ACC112 (cell line): Measurements from ENCODE around the gene CCN6.

Experiments used
- H2AFZ ChIP-seq: fragments of 200-600 bp; sonication (generic); one replicate; pipeline ENCODE4 v1.6.0; 2017; ENCODE audit warnings: antibody characterized with exemption, low read length; ENCODE audit not compliant: unreplicated experiment
- H3K27ac ChIP-seq: fragments of 200-600 bp; sonication (generic); 2 replicates; pipeline ENCODE4 v1.5.1; 2014; ENCODE audit warnings: low read depth, mild to moderate bottlenecking, antibody characterized with exemption, low read length, moderate library complexity
- H3K27me3 ChIP-seq: fragments of 200-600 bp; sonication (generic); 2 replicates; pipeline ENCODE4 v1.6.1; 2014; ENCODE audit warnings: mild to moderate bottlenecking, antibody characterized with exemption, low read length, moderate library complexity, mixed read lengths; ENCODE audit not compliant: insufficient read depth
- H3K36me3 ChIP-seq: fragments of 200-600 bp; sonication (generic); 2 replicates; pipeline ENCODE4 v1.6.1; 2016; ENCODE audit warnings: mild to moderate bottlenecking, antibody characterized with exemption, low read length, moderate library complexity, mixed read lengths; ENCODE audit not compliant: insufficient read depth
- H3K4me1 ChIP-seq: fragments of 200-600 bp; sonication (generic); one replicate; pipeline ENCODE4 v1.6.1; 2016; ENCODE audit warnings: low read length, mixed read lengths; ENCODE audit not compliant: insufficient read depth, unreplicated experiment, control insufficient read depth
- H3K4me3 ChIP-seq: fragments of 200-600 bp; sonication (generic); 2 replicates; pipeline ENCODE4 v1.5.1; 2014; ENCODE audit warnings: mild to moderate bottlenecking, low read depth, low read length
- H3K79me2 ChIP-seq: fragments of 200-600 bp; sonication (generic); one replicate; pipeline ENCODE4 v1.6.0; 2016; ENCODE audit warnings: low read length; ENCODE audit not compliant: control insufficient read depth, unreplicated experiment, insufficient read depth

CCN6 gene

DNA sequence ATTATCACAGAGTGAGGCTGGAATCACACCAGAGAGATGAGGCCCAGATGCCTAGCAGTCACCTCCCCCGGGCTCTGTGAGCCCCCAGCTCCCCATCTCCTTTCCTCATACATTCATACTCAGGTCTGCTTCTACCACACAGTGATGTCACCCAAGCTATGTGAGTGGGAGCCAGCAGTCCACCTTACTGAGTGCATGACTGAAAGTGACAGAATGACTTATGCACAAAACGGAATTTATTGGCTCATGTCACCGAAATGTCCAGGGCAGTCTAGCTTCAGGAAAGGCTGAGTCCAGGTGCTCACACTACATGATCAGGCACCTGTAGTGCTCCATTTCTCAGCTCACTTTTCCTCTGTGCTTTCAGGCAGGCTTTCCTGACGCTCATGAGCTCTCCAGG is 36.7 kb upstream of the CCN6 start:
- peaks cover 58% of the 10 kb centered on the region for H3K4me1 ChIP-seq
- H3K4me3 ChIP-seq: no peak overlapping the region; the same call in 1 of the 2 replicates
- peak overlapping the region; percentile 78 for H3K27ac ChIP-seq
- peak overlapping the region; percentile 11 for H2AFZ ChIP-seq
- no peaks in the 10 kb centered on the region for H3K36me3 ChIP-seq
- H3K79me2 ChIP-seq: no peaks in the 10 kb centered on the region
- no peaks in the 10 kb centered on the region for H3K27me3 ChIP-seq

DNA sequence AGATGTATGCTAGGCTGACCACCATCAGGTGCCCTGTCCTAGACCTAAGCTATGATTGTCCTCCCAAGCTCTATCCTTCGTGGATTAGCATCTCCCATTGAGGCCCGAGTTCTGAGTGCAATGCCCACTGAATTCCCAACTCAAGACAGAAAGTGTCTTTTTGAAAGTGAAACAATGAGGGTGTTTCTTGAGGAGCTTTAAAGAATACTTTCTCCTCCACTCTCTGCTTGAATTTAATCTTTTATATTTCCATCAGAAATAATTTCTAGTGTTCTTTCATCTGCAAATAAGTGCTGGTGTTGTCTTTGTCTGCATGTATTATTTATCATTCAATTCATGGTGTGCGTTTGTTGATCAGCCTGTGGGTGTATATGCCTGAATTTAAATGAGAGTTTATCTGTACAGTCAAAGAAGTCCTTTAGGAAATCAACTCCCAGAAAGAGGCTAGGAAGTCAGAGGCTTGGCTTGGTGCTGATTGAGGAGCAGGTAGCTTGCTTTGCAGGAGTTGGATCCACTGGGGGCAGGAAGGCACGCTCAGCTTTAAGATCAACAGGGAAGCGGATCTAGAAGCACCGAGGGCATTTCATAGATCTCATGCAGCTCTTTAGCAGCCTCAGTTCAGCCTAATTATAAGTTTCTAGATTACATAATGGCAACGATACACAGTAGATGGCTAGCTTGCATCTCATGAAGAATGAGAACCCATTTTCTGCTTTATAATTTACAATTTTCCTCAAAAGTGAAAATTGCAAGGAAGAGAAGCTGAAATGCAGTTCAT is 36.0 kb upstream of the CCN6 start:
- Histone ChIP-seq H3K4me3 (peak overlapping the region; percentile 36; the same call in 1 of the 2 replicates), H3K4me1 (peaks cover 58% of the 10 kb centered on the region), H3K79me2 (no peaks in the 10 kb centered on the region), H3K27me3 (no peaks in the 10 kb centered on the region), H2AFZ (no peak overlapping the region), H3K27ac (peak overlapping the region; percentile 78), H3K36me3 (no peaks in the 10 kb centered on the region)

DNA sequence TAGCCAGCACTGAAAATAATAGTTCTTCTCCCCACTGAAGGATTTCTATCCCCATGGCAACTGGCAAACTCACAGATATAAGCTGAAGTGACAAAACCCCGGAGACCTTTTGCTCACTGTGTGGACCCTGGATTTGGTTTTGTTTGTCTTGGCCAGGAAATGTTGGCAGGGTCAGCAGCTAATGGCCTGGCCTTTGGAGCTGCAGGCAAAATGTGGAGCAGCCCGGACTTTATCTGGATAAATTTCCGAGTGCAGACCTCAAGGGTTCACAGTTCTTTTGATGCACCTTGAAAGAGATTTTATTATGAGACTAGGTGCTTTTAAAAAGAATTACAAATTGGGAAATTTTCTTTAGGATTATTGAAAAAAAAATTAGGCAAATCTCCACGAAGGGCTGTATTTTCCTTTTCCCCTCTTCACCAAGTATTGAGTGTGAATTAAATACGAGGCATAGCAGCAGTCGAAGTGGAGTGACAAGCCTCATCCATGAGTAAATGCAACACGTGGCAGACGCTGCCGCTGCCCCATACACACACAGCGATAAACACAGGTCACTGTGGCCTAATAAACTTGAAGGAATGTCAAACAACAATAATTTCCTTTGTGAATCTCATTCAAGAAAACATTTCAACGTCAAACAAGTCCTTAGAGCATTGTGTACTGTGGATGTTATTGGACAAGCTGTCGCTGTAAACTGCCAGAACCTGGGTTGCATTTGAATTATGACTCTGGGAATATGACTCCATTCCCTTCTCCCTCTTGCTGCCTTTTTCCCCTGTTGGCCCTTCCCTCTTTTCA is 35.1 kb upstream of the CCN6 start:
- H3K4me1 ChIP-seq: peaks cover 58% of the 10 kb centered on the region
- H3K4me3 ChIP-seq: peak overlapping the region; percentile 36
- H3K79me2 ChIP-seq: no peaks in the 10 kb centered on the region
- peak overlapping the region; percentile 78 for H3K27ac ChIP-seq
- no peaks in the 10 kb centered on the region for H3K27me3 ChIP-seq
- no peaks in the 10 kb centered on the region for H3K36me3 ChIP-seq
- peak overlapping the region; percentile 92 for H2AFZ ChIP-seq

DNA sequence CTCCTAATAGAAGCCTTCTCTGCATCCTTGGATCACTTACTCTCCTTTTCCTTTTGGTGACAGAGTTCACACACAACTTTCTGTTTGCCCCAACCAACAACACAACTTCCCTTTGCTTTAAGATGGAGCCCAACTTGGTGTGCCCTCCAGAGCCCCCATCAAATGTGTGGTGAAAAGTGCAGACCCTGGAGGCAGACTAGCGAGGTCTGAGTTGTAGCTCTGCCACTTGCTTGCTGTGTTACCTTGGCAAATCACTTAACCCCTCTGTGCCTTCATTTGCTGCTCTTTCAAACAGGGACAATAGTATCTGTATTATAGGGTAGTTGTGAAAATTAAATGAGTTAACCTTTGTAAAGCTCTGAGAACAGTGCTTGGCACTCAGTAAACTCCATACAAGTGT is 34.3 kb upstream of the CCN6 start:
- Histone ChIP-seq H2AFZ (peak overlapping the region; percentile 92), H3K27me3 (no peaks in the 10 kb centered on the region), H3K27ac (peak overlapping the region; percentile 78), H3K36me3 (no peaks in the 10 kb centered on the region), H3K4me1 (peaks cover 51% of the 10 kb centered on the region), H3K79me2 (no peaks in the 10 kb centered on the region), H3K4me3 (no peak overlapping the region)

DNA sequence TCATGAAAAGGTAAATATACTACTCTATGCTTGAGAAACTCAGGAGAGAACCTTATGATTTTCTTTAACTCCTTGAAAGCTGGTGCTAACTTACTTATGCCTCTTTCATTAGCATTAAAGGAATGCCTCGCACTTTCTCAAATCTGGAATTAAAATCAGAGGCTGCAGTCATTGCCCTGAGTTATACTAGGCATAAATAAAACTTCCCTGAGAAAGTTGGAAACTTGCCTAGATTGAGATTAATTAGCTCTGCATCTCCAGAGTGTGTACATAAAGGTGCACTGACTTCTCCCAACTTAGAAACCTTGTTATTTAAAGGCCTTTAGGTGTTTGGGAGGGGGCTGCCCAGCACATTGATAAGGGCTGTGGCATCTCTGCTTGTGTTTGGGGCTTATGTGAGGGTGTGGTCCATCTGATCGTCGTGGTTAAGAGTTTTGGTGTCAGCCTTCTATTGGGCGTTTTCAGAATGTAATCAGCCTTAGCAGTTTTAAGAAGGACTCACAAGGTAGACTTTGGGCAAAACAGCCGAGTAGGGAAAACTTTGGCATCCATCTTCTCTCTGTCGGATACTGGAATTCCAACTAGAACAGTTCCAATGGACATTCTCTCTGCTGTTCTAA is 32.1 kb upstream of the CCN6 start:
- Histone ChIP-seq H3K4me1 (peaks cover 29% of the 10 kb centered on the region), H3K4me3 (no peak overlapping the region), H2AFZ (no peak overlapping the region), H3K27ac (no peak overlapping the region), H3K27me3 (no peaks in the 10 kb centered on the region), H3K36me3 (no peaks in the 10 kb centered on the region), H3K79me2 (no peaks in the 10 kb centered on the region)

DNA sequence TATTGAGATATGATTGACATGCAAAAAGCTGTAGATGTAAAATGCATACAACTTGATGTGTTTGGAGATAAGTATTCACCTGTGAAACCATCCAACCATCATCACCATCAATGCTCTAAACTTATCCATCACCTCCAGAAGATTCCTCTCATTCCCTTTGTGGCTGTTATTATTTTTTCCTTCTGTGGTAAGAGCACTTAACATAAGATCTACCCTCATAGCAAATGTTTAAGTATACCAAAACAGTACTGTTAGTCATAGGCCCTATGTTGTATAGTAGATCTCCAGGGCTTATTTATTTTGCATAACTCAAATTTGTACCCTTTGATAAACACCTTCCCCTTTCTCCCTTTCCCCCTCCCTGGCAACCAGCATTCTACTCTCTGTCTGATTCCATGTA is 31.2 kb upstream of the CCN6 start:
- Histone ChIP-seq H3K79me2 (no peaks in the 10 kb centered on the region), H3K27me3 (no peaks in the 10 kb centered on the region), H3K4me3 (no peak overlapping the region), H2AFZ (no peak overlapping the region), H3K27ac (no peak overlapping the region), H3K36me3 (no peaks in the 10 kb centered on the region), H3K4me1 (peaks cover 22% of the 10 kb centered on the region)

DNA sequence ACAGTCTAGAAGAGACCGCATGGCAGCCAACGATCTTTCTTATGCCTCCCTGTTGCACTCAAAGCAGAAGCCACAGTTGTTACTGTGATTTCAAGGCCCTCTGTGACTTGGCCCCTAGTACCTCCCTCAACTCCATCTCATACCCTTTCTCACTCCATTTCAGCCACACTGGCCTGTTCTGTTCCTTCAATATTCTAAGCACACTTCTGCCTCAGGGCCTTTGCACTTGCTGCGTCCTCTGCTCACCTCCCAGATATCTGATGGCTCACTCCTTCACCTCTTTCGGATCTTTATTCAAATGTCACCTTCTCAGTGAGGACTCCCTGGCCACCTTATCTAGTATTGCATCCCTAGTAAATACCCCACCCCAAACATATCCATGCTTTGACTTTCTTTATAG is 29.4 kb upstream of the CCN6 start:
- Histone ChIP-seq H3K79me2 (no peaks in the 10 kb centered on the region), H2AFZ (no peak overlapping the region), H3K36me3 (no peaks in the 10 kb centered on the region), H3K27me3 (no peaks in the 10 kb centered on the region), H3K4me1 (peaks cover 10% of the 10 kb centered on the region), H3K27ac (no peak overlapping the region), H3K4me3 (no peak overlapping the region)

DNA sequence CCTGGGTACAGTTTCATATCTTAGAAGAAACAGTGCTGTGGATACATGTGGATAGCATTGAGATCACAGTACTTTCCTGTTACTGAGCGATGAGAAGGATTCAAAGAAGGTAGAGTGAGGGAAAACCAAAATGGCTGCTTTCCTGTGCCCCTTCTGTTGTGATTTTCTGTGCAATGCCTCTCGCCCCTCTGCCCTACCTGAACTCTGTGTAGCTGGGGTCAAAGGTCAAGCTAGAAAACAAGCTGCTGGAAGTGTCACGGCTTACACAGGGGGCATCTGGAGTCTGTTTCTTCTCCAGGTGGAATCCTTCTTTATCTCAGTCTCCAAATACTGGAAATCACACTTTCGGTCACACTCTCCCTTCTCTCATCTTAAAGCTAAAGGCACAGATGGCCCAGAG is 27.0 kb upstream of the CCN6 start:
- Histone ChIP-seq H2AFZ (no peak overlapping the region), H3K4me1 (peaks cover 7% of the 10 kb centered on the region), H3K27me3 (no peaks in the 10 kb centered on the region), H3K36me3 (no peaks in the 10 kb centered on the region), H3K27ac (no peak overlapping the region), H3K79me2 (no peaks in the 10 kb centered on the region), H3K4me3 (no peak overlapping the region)

DNA sequence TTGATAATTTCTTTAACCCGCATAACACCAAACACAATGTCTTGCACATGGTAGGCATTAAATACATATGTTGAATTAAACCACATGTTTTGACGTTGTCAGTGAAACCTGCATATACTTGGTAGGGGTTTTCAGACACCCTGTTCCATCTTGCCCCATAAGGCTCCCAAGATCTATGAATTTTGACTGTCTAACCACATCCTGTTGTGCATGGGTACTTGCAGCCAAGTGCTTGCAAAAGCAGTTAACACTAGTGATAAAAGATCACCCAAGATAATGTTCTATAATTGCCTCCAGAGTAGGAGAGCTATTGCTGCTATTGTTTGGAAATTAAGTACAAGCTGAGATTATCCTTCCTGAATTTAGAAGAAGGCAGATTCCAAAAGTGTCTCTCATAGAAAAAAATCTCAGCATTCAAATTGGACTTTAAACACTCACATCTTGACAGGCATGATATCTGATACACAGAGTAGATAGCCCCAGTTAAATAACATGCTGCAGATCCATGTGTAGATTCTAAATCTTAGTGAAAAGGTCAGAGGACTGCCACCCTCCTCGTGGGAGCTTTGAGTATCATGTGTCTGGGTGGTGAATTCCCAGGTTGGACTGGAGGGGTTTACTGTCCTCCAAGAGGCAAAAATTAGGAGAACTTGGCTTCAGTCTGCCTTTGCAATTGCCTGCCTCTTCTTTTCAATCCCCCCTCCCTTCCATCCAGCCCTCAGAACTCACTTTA is 25.8 kb upstream of the CCN6 start:
- H3K4me3 ChIP-seq: no peak overlapping the region
- peak overlapping the region; percentile 10; the same call in 1 of the 2 replicates for H3K27ac ChIP-seq
- H3K27me3 ChIP-seq: no peaks in the 10 kb centered on the region
- no peak overlapping the region for H2AFZ ChIP-seq
- peaks cover 7% of the 10 kb centered on the region for H3K4me1 ChIP-seq
- no peaks in the 10 kb centered on the region for H3K79me2 ChIP-seq
- H3K36me3 ChIP-seq: no peaks in the 10 kb centered on the region

DNA sequence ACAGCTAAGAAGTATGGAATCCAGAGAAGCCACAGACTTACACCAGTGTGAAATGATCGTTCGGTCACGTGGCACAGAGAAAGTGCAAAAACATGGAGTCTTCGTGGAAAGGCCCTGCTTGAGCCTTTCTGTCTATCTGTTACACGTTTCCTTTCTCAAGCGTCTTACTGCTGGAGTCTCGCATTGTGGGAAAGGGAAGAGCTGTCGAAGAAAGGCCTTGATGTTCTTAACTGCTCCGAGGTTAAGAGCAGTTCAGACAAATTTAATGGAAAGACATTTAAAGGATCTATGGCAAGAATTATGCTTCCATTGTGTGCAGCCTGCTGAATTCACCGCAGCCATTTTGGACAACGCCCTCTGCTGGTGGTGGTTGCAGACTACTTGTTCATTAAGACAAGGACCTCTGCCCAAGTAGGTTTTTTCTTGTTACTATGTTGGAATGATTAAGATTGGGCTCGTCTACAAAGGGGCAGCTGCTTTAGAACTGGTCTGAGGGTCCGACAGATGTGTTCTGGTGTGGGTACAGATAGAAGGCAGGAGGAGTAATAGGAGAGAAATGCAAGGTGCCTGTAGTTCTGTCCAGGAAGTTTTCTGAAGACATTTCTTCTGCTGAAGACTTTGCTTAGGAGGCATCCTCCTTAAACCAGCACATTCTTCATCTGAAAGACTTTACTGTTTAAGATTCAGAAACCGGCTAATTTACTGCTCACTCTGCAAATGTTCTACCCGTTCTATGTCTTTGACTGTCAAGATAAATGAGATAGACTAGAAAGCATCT is 24.7 kb upstream of the CCN6 start:
- peak overlapping the region; percentile 24 for H2AFZ ChIP-seq
- no peak overlapping the region for H3K27ac ChIP-seq
- no peaks in the 10 kb centered on the region for H3K79me2 ChIP-seq
- peaks cover 7% of the 10 kb centered on the region for H3K4me1 ChIP-seq
- no peaks in the 10 kb centered on the region for H3K27me3 ChIP-seq
- H3K4me3 ChIP-seq: no peak overlapping the region
- H3K36me3 ChIP-seq: no peaks in the 10 kb centered on the region
